MM.1S (cell line): ENCODE results near the gene ADAMTS17.

Experiments
- CTCF ChIP-seq: fragments of 300-600 bp; sonication (generic); IDR thresholded peaks from 2 replicates; pipeline ENCODE4 v1.5.1; 2016; ENCODE audit warnings: antibody characterized with exemption, low read length, mixed read lengths
- EZH2 ChIP-seq: fragments of 300-600 bp; sonication (generic); optimal IDR thresholded peaks from 2 replicates; pipeline ENCODE3; 2017; ENCODE audit warnings: low read depth, mild to moderate bottlenecking, antibody characterized with exemption, low read length, mixed read lengths
- EZH2phosphoT487 ChIP-seq: fragments of 300-600 bp; sonication (generic); IDR thresholded peaks from 2 replicates; pipeline ENCODE4 v1.6.1; 2018; ENCODE audit warnings: antibody characterized with exemption, low read length

GRCh38 chr15:100096700-100097099 lies 245.1 kb downstream of the ADAMTS17 start:
- no peak for TF ChIP-seq EZH2
- TF ChIP-seq CTCF = no peak
- TF ChIP-seq EZH2phosphoT487 = no peak
